Thoracic aorta (tissue), 2 donors: Measurements from ENCODE around the gene WWC1. TPM values are rescaled to one million over a fixed set of nuclear protein-coding genes. Genes with fewer than 3 reads are reported as not detected.

Source experiments
- ATAC-seq: fragments of 150-250 bp; one replicate; pipeline ENCODE4 v1.8.0; 2017; ENCODE audit warnings: low read depth; ENCODE audit not compliant: insufficient number of reproducible peaks, low FRiP score
- DNase-seq: peaks from one replicate; pipeline ENCODE4 v3.0.0-alpha.2; 2020; ENCODE audit warnings: low spot score
- H3K27ac ChIP-seq, 2 donors: fragments of 200-600 bp; sonication (generic); 1 replicate in 1 of 2; 2 replicates in 1 of 2; pipeline ENCODE4 v1.5.1; 2016; ENCODE audit warnings: mild to moderate bottlenecking in 2 of 2, moderate library complexity in 2 of 2
- H3K27me3 ChIP-seq: fragments of 200-600 bp; sonication (generic); replicated peaks from 2 replicates; pipeline ENCODE4 v1.6.0; 2016; ENCODE audit warnings: mild to moderate bottlenecking; ENCODE audit not compliant: insufficient read depth
- H3K36me3 ChIP-seq: fragments of 200-600 bp; sonication (generic); one replicate; pipeline ENCODE4 v1.5.1; 2016
- H3K4me1 ChIP-seq, 2 donors: fragments of 200-600 bp; sonication (generic); 1 replicate in 1 of 2; 2 replicates in 1 of 2; pipeline versions ENCODE4 v1.5.1 to v1.6.0; 2016; ENCODE audit warnings: low read depth in 2 of 2, mild to moderate bottlenecking in 1 of 2; ENCODE audit not compliant: control insufficient read depth in 1 of 2
- H3K4me3 ChIP-seq: fragments of 200-600 bp; sonication (generic); 2 replicates; pipeline ENCODE4 v1.5.1; 2016; ENCODE audit warnings: mild to moderate bottlenecking
- H3K9me3 ChIP-seq: fragments of 200-600 bp; sonication (generic); 2 replicates; pipeline ENCODE4 v1.5.1; 2016
- CTCF ChIP-seq: fragments of 200-600 bp; sonication (generic); IDR thresholded peaks from one replicate; pipeline ENCODE4 v1.5.1; 2019; ENCODE audit warnings: antibody characterized with exemption
- total RNA-seq, 2 donors: library from RNA; depleted of rRNA; stranded (reverse); fragments of >200 nt; gene quantifications; one replicate each; pipeline versions ENCODE4 v1.1.0 to v1.2.3, GENCODE V29; 2016

WWC1 gene
- total RNA-seq, 2 donors from 2014 or later, result 3.6 TPM; not detected in 1

GRCh38 chr5:168315416-168316138, 24.1 kb downstream of the WWC1 start:
- no peak for DNase-seq
- no peak for ATAC-seq
- Histone ChIP-seq H3K4me3 (no peak overlapping the region), H3K36me3 (no peaks in the 10 kb centered on the region), H3K9me3 (no peaks in the 10 kb centered on the region), H3K27me3 (no peaks in the 10 kb centered on the region), H3K27ac (no peak overlapping the region), H3K4me1 (no peaks in the 10 kb centered on the region)
- no peak for TF ChIP-seq CTCF

- Histone ChIP-seq H3K4me3 (no peak overlapping the region), H3K27ac (no peak overlapping the region), H3K36me3 (no peaks in the 10 kb centered on the region), H3K9me3 (no peaks in the 10 kb centered on the region), H3K4me1 (no peaks in the 10 kb centered on the region), H3K27me3 (no peaks in the 10 kb centered on the region)
- DNase-seq, result no peak
- ATAC-seq, result no peak
- TF ChIP-seq CTCF, result no peak
Observed at GRCh38 chr5:168316139-168316578, 24.7 kb downstream of the WWC1 start.

GRCh38 chr5:168317096-168317520, 25.7 kb downstream of the WWC1 start:
- no peak for TF ChIP-seq CTCF
- H3K4me3 ChIP-seq, result no peak overlapping the region
- no peaks in the 10 kb centered on the region for H3K27me3 ChIP-seq
- H3K4me1 ChIP-seq, result no peaks in the 10 kb centered on the region
- ATAC-seq (no peak), DNase-seq (no peak)
- no peaks in the 10 kb centered on the region for H3K9me3 ChIP-seq
- no peaks in the 10 kb centered on the region for H3K36me3 ChIP-seq
- H3K27ac ChIP-seq, result no peak overlapping the region

GRCh38 chr5:168317521-168318147, 26.2 kb downstream of the WWC1 start:
- Histone ChIP-seq H3K36me3 (no peaks in the 10 kb centered on the region), H3K9me3 (no peaks in the 10 kb centered on the region), H3K27ac (no peak overlapping the region), H3K4me3 (no peak overlapping the region), H3K27me3 (no peaks in the 10 kb centered on the region), H3K4me1 (no peaks in the 10 kb centered on the region)
- ATAC-seq, result no peak
- no peak for TF ChIP-seq CTCF
- no peak for DNase-seq

- no peaks in the 10 kb centered on the region for H3K27me3 ChIP-seq
- H3K36me3 ChIP-seq, result no peaks in the 10 kb centered on the region
- no peaks in the 10 kb centered on the region for H3K9me3 ChIP-seq
- H3K27ac ChIP-seq, result no peak overlapping the region
- no peak overlapping the region for H3K4me3 ChIP-seq
- ATAC-seq (no peak), DNase-seq (no peak)
- no peak for TF ChIP-seq CTCF
- H3K4me1 ChIP-seq, result no peaks in the 10 kb centered on the region
Observed at GRCh38 chr5:168318240-168318639, 26.8 kb downstream of the WWC1 start.
